Stimulated activated CD8-positive, alpha-beta memory T cell treated with anti-CD3 and anti-CD28 coated beads, Interleukin-12 subunit alpha, Interleukin-12 subunit beta, amount 100 ng/mL, for 24 hours (primary cell): ENCODE measurements around the gene DIAPH1.
A peak's percentile ranks its signal among the peaks of the same experiment; 100 is the strongest.

Experiments used
- DNase-seq: peaks from one replicate; pipeline ENCODE4 v3.0.0-alpha.2; 2020; ENCODE audit errors: extremely low read depth

DIAPH1 gene

GRCh38 chr5:141560725-141561483, 57.9 kb downstream of the DIAPH1 start:
- no peak for DNase-seq

GRCh38 chr5:141560151-141560550, 58.6 kb downstream of the DIAPH1 start:
- no peak for DNase-seq

GRCh38 chr5:141559461-141559860, 59.3 kb downstream of the DIAPH1 start:
- no peak for DNase-seq

- DNase-seq, result no peak
These were observed 60.6 kb downstream of the DIAPH1 start for GRCh38 chr5:141558150-141558549.

GRCh38 chr5:141557681-141558136, 61.1 kb downstream of the DIAPH1 start:
- peak; percentile 54 for DNase-seq

- no peak for DNase-seq
These were observed 70.9 kb downstream of the DIAPH1 start for GRCh38 chr5:141547921-141548320.

- DNase-seq, result no peak
These were observed 71.3 kb downstream of the DIAPH1 start for GRCh38 chr5:141547488-141547887.

GRCh38 chr5:141543053-141543452, 75.7 kb downstream of the DIAPH1 start:
- DNase-seq, result no peak

- DNase-seq, result no peak
These were observed 84.1 kb downstream of the DIAPH1 start for GRCh38 chr5:141534492-141535213.

- no peak for DNase-seq
These were observed 84.9 kb downstream of the DIAPH1 start for GRCh38 chr5:141533897-141534296.

- DNase-seq, result no peak
These were observed 86.1 kb downstream of the DIAPH1 start for GRCh38 chr5:141532726-141533125.

GRCh38 chr5:141529873-141530272, 88.9 kb downstream of the DIAPH1 start:
- DNase-seq, result no peak

GRCh38 chr5:141529002-141529401, 89.8 kb downstream of the DIAPH1 start:
- DNase-seq, result no peak

GRCh38 chr5:141528291-141528984, 90.4 kb downstream of the DIAPH1 start:
- no peak for DNase-seq

- no peak for DNase-seq
These were observed 91.4 kb downstream of the DIAPH1 start for GRCh38 chr5:141527426-141527825.

GRCh38 chr5:141525653-141526052, 93.1 kb downstream of the DIAPH1 start:
- DNase-seq, result no peak

- DNase-seq, result no peak
These were observed 93.9 kb downstream of the DIAPH1 start for GRCh38 chr5:141524604-141525597.

GRCh38 chr5:141523991-141524390, 94.8 kb downstream of the DIAPH1 start:
- no peak for DNase-seq

GRCh38 chr5:141522301-141522700, 96.5 kb downstream of the DIAPH1 start:
- no peak for DNase-seq

GRCh38 chr5:141521244-141521781, 97.5 kb downstream of the DIAPH1 start:
- no peak for DNase-seq
